Gastrocnemius medialis (tissue), 4 donors: ENCODE results near the gene SHKBP1. TPM values are rescaled to one million over a fixed set of nuclear protein-coding genes. Genes with fewer than 3 reads are reported as not detected.
"Not testable (repeated sequence)": the region's sequence is repeated elsewhere in the genome, so short reads cannot be mapped to it uniquely, and the experiment has no call there.

Experiments
- ATAC-seq, 2 donors: fragments of 150-250 bp; one replicate each; pipeline ENCODE4 v1.9.1; 2016
- DNase-seq, 2 donors: peaks; one replicate each; pipeline ENCODE4 v3.0.0-alpha.2; 2019
- H3K27ac ChIP-seq, 4 donors: fragments of 200-600 bp; sonication (generic); 1 replicate in 1 of 4; 2 replicates in 3 of 4; pipeline ENCODE4 v1.5.1; 2016 to 2018; ENCODE audit warnings: mild to moderate bottlenecking in 2 of 4, moderate library complexity in 1 of 4
- H3K27me3 ChIP-seq, 3 donors: fragments of 200-600 bp; sonication (generic) in 2 of 3; 1 replicate in 1 of 3; 2 replicates in 2 of 3; pipeline versions ENCODE4 v1.5.1 to v1.6.0; 2016 to 2019; ENCODE audit warnings: mild to moderate bottlenecking in 1 of 3, moderate library complexity in 1 of 3
- H3K36me3 ChIP-seq, 2 donors: fragments of 200-600 bp; sonication (generic) in 1 of 2; one replicate each; pipeline ENCODE4 v1.5.1; 2017 to 2018
- H3K4me1 ChIP-seq, 2 donors: fragments of 200-600 bp; sonication (generic) in 1 of 2; one replicate each; pipeline ENCODE4 v1.5.1; 2016 to 2017; ENCODE audit warnings: mild to moderate bottlenecking in 2 of 2
- H3K4me3 ChIP-seq, 4 donors: fragments of 200-600 bp; sonication (generic) in 3 of 4; 1 replicate in 1 of 4; 2 replicates in 3 of 4; pipeline ENCODE4 v1.5.1; 2016 to 2019; ENCODE audit warnings: mild to moderate bottlenecking in 2 of 4
- H3K9me3 ChIP-seq, 3 donors: fragments of 200-600 bp; sonication (generic) in 2 of 3; 1 replicate in 1 of 3; 2 replicates in 2 of 3; pipeline ENCODE4 v1.5.1; 2016 to 2019
- CTCF ChIP-seq, 5 experiments: fragments of 450-650 bp in 3 of 5; fragments of 200-600 bp in 2 of 5; sonication (generic) in 2 of 5; IDR thresholded peaks in 4 of 5; conservative IDR thresholded peaks in 1 of 5; 1 replicate in 4 of 5; 2 replicates in 1 of 5; pipeline ENCODE4 v1.5.1; 2016 to 2019; ENCODE audit warnings: antibody characterized with exemption in 5 of 5, mild to moderate bottlenecking in 3 of 5, moderate library complexity in 3 of 5
- POLR2A ChIP-seq, 2 donors: fragments of 450-650 bp; IDR thresholded peaks; one replicate each; pipeline ENCODE4 v1.6.1; 2017; ENCODE audit warnings: antibody characterized with exemption in 2 of 2, mild to moderate bottlenecking in 2 of 2, moderate library complexity in 2 of 2
- in situ Hi-C, 4 donors: fragments of 200-750 bp; cut with MboI; loops; one replicate each; pipeline versions ENCODE4 v1.15.0 to v1.8.0; 2017; ENCODE audit warnings: low sequenced_read_pairs in 4 of 4
- intact Hi-C: fragments of 100-400 bp; cut with DNase I; formaldehyde crosslinking; loops from one replicate; pipeline ENCODE4 v1.15.1; 2023; ENCODE audit warnings: low total_unique reads
- total RNA-seq, 4 donors: library from RNA; depleted of rRNA; stranded (reverse); fragments of >200 nt; gene quantifications; one replicate each; pipeline versions ENCODE4 v1.1.0 to v1.2.3, GENCODE V29; 2016

SHKBP1 gene
- total RNA-seq, 4 donors from 2014 or later: 11.1 to 24.5 (median 23.6) TPM

GRCh38 chr19:40539070-40539469, 37.6 kb upstream of the SHKBP1 start:
- ATAC-seq (no peak), DNase-seq (no peak)
- Histone ChIP-seq H3K27ac (no peak overlapping the region), H3K36me3 (no peaks in the 10 kb centered on the region), H3K27me3 (no peaks in the 10 kb centered on the region), H3K9me3 (no peaks in the 10 kb centered on the region), H3K4me3 (no peak overlapping the region), H3K4me1 (peaks cover 0 to 6% of the 10 kb centered on the region in 2 donors)
- intact Hi-C loops: no loop called here
- no peak for TF ChIP-seq CTCF (IDR thresholded peaks at IDR 0.05 in 4 of 5, conservative IDR thresholded peaks at IDR 0.05 in 1 of 5)
- no peak for TF ChIP-seq POLR2A (IDR thresholded peaks at IDR 0.05)
- in situ Hi-C loops: loop anchor here in 2 of 4 donors (10.0 kb wide), 1 partner anchor 56 kb away; no protein-coding TSS in a partner anchor

DNA sequence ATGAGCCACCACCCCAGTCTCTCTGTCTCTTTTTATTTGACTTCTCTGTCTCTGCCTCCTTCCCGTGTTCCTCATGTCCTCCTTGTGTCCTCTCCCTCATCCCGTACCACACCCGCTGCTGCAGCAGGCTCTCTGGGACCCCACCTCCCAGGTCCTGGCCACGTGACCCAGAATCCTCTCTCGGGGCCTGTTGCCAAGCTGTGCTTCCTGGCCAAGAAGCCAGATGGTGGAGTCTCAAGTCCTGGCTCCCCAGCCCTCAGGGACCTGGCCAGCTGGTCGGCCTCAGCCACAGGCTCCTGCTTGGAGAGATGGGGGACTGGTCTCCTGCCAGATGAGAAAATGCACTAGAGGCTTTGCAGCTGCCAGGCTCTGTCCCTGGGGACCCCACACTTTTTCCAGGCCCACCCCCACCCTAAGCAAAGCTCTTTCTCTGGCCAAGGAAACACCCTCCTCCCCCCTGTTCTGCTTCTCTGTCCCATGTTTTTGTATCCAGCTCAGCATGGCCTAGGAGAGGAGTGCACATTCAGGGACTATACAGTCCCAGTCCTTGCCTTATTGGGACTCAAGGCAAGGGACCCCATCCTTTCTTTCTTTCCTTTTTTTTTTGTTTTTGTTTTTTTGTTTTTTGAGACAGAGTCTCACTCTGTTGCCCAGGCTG, 34.3 kb upstream of the SHKBP1 start:
- Histone ChIP-seq H3K27ac (no peak overlapping the region), H3K4me1 (peaks cover 0 to 6% of the 10 kb centered on the region in 2 donors), H3K27me3 (no peaks in the 10 kb centered on the region), H3K9me3 (no peaks in the 10 kb centered on the region), H3K4me3 (no peak overlapping the region), H3K36me3 (no peaks in the 10 kb centered on the region)
- ATAC-seq (peak; percentile 49 to 50), DNase-seq (peak in 1 of 2 donors; percentile 33)
- in situ Hi-C loops (no loop called here), intact Hi-C loops (no loop called here)
- TF ChIP-seq CTCF (IDR thresholded peaks at IDR 0.05 in 4 of 5, conservative IDR thresholded peaks at IDR 0.05 in 1 of 5) (no peak), POLR2A (IDR thresholded peaks at IDR 0.05) (no peak)

- Histone ChIP-seq H3K27ac (no peak overlapping the region), H3K4me1 (peaks cover 0 to 6% of the 10 kb centered on the region in 2 donors), H3K4me3 (no peak overlapping the region), H3K27me3 (no peaks in the 10 kb centered on the region), H3K36me3 (no peaks in the 10 kb centered on the region), H3K9me3 (no peaks in the 10 kb centered on the region)
- ATAC-seq: no peak
- DNase-seq: no peak
- in situ Hi-C loops: no loop called here
- TF ChIP-seq POLR2A (IDR thresholded peaks at IDR 0.05) (no peak), CTCF (IDR thresholded peaks at IDR 0.05 in 4 of 5, conservative IDR thresholded peaks at IDR 0.05 in 1 of 5) (no peak)
- intact Hi-C loops: no loop called here
These were observed 33.6 kb upstream of the SHKBP1 start for GRCh38 chr19:40543029-40543597.

- H3K27me3 ChIP-seq, DNase-seq, H3K4me3 ChIP-seq, ATAC-seq, H3K9me3 ChIP-seq, H3K36me3 ChIP-seq, H3K4me1 ChIP-seq, H3K27ac ChIP-seq, intact Hi-C loops: not testable (repeated sequence)
- in situ Hi-C loops: loop anchor here in 1 of 4 donors (5.0 kb wide), 1 partner anchor 91 kb away; no protein-coding TSS in a partner anchor
These were observed 30.4 kb upstream of the SHKBP1 start for GRCh38 chr19:40546153-40546841.

- in situ Hi-C loops: loop anchor here in 1 of 4 donors (5.0 kb wide), 1 partner anchor 90 kb away; no protein-coding TSS in a partner anchor
- not testable (repeated sequence) for ATAC-seq
These were observed 29.5 kb upstream of the SHKBP1 start for GRCh38 chr19:40547190-40547589.

More at GRCh38 chr19:40547190-40547589, 29.5 kb upstream of the SHKBP1 start:
- H3K27ac ChIP-seq, H3K27me3 ChIP-seq, DNase-seq, intact Hi-C loops, H3K4me3 ChIP-seq, H3K9me3 ChIP-seq, H3K4me1 ChIP-seq, H3K36me3 ChIP-seq: not testable (repeated sequence)
